Ovary (tissue), 3 donors: ENCODE data around the gene MRPL34.

Experiments used
- EP300 ChIP-seq: sonication (generic); formaldehyde crosslinking; IDR thresholded peaks from one replicate; pipeline ENCODE4 v1.6.1; 2017; ENCODE audit warnings: antibody characterized with exemption
- POLR2A ChIP-seq: fragments of 450-650 bp; IDR thresholded peaks from one replicate; pipeline ENCODE4 v1.6.1; 2017; ENCODE audit warnings: antibody characterized with exemption, mild to moderate bottlenecking, moderate library complexity
- TF ChIP-seq, protein P1 (sequence below), 3 donors: fragments of 450-650 bp in 2 of 3; fragments of 200-600 bp in 1 of 3; IDR thresholded peaks; one replicate each; pipeline versions ENCODE4 v1.5.1 to v1.8.0; 2016 to 2022; ENCODE audit warnings: antibody characterized with exemption in 3 of 3, mild to moderate bottlenecking in 1 of 3
- donor health status: DM: no; HTN: no; CAD: no.

DNA sequence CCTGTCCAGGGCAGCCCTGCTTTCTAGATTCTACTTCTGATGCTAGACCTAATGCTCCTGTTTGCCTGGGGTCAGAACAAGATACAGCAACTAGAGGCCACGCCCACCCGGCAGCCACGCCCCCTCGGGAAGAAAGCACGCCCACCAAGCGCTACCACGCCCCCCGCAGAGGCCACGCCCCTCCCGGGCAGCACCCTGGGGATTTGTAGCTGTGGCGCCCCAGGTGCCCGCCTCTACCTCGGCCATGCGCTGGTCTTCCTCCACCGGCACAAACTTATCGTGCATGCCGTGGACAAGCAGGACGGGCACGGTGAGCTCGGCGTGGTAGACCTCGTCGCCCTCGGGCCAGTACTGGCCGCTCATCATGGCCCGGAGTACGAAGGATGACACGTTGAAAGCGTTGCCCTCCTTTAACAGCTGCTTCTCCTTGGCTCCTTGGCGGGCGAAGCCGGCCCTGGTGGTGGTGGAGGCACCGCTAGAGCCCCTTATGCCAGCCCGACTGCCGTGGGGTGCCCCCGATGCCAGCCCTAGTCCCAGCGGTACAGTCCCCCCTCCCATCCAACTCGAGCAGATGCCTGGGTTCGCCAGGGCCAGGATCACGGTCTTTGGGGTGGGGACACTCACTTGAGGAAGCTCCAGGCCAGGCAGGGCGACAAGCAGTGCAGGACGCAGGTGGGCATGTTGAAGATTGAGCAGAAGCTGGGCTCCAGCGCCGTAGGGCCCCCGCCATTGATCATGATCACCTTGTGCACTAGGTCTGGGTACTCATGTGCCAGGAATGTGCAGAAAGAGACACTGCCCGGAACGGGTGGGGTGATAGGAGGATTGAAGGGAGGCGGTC, 11.4 kb upstream of the MRPL34 start:
- TF ChIP-seq POLR2A (no peak), EP300 (no peak)
- TF ChIP-seq, protein P1, sequence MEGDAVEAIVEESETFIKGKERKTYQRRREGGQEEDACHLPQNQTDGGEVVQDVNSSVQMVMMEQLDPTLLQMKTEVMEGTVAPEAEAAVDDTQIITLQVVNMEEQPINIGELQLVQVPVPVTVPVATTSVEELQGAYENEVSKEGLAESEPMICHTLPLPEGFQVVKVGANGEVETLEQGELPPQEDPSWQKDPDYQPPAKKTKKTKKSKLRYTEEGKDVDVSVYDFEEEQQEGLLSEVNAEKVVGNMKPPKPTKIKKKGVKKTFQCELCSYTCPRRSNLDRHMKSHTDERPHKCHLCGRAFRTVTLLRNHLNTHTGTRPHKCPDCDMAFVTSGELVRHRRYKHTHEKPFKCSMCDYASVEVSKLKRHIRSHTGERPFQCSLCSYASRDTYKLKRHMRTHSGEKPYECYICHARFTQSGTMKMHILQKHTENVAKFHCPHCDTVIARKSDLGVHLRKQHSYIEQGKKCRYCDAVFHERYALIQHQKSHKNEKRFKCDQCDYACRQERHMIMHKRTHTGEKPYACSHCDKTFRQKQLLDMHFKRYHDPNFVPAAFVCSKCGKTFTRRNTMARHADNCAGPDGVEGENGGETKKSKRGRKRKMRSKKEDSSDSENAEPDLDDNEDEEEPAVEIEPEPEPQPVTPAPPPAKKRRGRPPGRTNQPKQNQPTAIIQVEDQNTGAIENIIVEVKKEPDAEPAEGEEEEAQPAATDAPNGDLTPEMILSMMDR (IDR thresholded peaks at IDR 0.05): no peak
